Stomach (tissue), 9 donors: Measurements from ENCODE around the gene PALD1. TPM values are rescaled to one million over a fixed set of nuclear protein-coding genes. Genes with fewer than 3 reads are reported as not detected.

Experiments
- DNase-seq, 2 donors: peaks; one replicate each; pipeline versions ENCODE4 v3.0.0 to v3.0.0-alpha.2; 2013 to 2019
- H3K27ac ChIP-seq, 5 donors: fragments of 200-600 bp in 4 of 5; sonication (generic) in 4 of 5; one replicate each; pipeline ENCODE4 v1.5.1; 2013 to 2019; ENCODE audit warnings: mild to moderate bottlenecking in 1 of 5, moderate library complexity in 1 of 5
- H3K27me3 ChIP-seq, 3 donors: fragments of 200-600 bp; sonication (generic); one replicate each; pipeline ENCODE4 v1.5.1; 2017 to 2019; ENCODE audit warnings: mixed run types in 1 of 3
- H3K36me3 ChIP-seq, 4 donors: fragments of 200-600 bp; sonication (generic); 1 replicate in 3 of 4; 2 replicates in 1 of 4; pipeline ENCODE4 v1.5.1; 2016 to 2019
- H3K4me1 ChIP-seq, 4 donors: fragments of 200-600 bp; sonication (generic); one replicate each; pipeline ENCODE4 v1.5.1; 2016 to 2019
- H3K4me3 ChIP-seq, 4 donors: fragments of 200-600 bp; sonication (generic) in 3 of 4; one replicate each; pipeline ENCODE4 v1.5.1; 2016 to 2019; ENCODE audit warnings: mild to moderate bottlenecking in 1 of 4
- H3K9me3 ChIP-seq, 4 donors: fragments of 200-600 bp; sonication (generic); one replicate each; pipeline ENCODE4 v1.5.1; 2016 to 2019
- EP300 ChIP-seq: sonication (generic); formaldehyde crosslinking; IDR thresholded peaks from one replicate; pipeline ENCODE4 v1.6.1; 2017; ENCODE audit warnings: antibody characterized with exemption
- POLR2A ChIP-seq, 4 donors: fragments of 450-650 bp; IDR thresholded peaks; one replicate each; pipeline ENCODE4 v1.6.1; 2016; ENCODE audit warnings: antibody characterized with exemption in 4 of 4, control low read depth in 2 of 4, mild to moderate bottlenecking in 1 of 4, moderate library complexity in 1 of 4
- POLR2AphosphoS5 ChIP-seq, 3 donors: sonication (generic); formaldehyde crosslinking; IDR thresholded peaks; one replicate each; pipeline ENCODE4 v1.6.1; 2016; ENCODE audit warnings: antibody characterized with exemption in 3 of 3
- WGBS, 5 donors: extraction: QIAGEN DNeasy Blood & Tissue Kit in 3 of 5; methylation state at CpG; one replicate each; pipeline versions ENCODE4 v1.1.5 to v1.1.7; 2013 to 2018; 5-methylcytosine and 5-hydroxymethylcytosine counted together
- intact Hi-C: fragments of 100-400 bp; cut with DNase I; formaldehyde crosslinking; loops from one replicate; pipeline ENCODE4 v1.15.1; 2023; ENCODE audit warnings: low total_unique reads
- polyA plus RNA-seq, 3 donors: library from polyadenylated mRNA; stranded (reverse); fragments of 200-250 nt; gene quantifications; one replicate each; pipeline ENCODE4 v1.2.3, GENCODE V29; 2013
- total RNA-seq, 5 donors: library from RNA; depleted of rRNA; stranded (reverse); fragments of >200 nt; gene quantifications; one replicate each; pipeline versions ENCODE4 v1.1.0 to v1.2.3, GENCODE V29; 2014 to 2016
- TF ChIP-seq, protein P1 (sequence below), 7 experiments: fragments of 450-650 bp in 4 of 7; fragments of 200-600 bp in 3 of 7; sonication (generic) in 3 of 7; IDR thresholded peaks; one replicate each; pipeline ENCODE4 v1.5.1; 2016 to 2019; ENCODE audit warnings: antibody characterized with exemption in 7 of 7, control low read depth in 2 of 7, mild to moderate bottlenecking in 1 of 7
- donor health status: healthy with polysubstance abuse.
- donor health status: Bipolar disorder and iron deficiency.
- donor health status: healthy.

The PALD1 gene
- total and polyA plus RNA-seq, 8 donors = 2.4 to 25.1 (median 4.0) TPM

- peak overlapping the region; percentile 31 to 45 (median 32) for H3K4me3 ChIP-seq
- peak in 1 of 2 donors; percentile 44 for DNase-seq
- intact Hi-C loops = no loop called here
- peaks cover 14 to 22% (median 17%) of the 10 kb centered on the region in 4 donors for H3K4me1 ChIP-seq
- WGBS, 5 donors = 4 to 13% (median 6%) methylated on average over 38 to 69 of the region's 69 CpGs
- H3K9me3 ChIP-seq = no peaks in the 10 kb centered on the region
- peaks cover 0 to 54% (median 37%) of the 10 kb centered on the region in 3 donors for H3K27me3 ChIP-seq
- no peaks in the 10 kb centered on the region for H3K36me3 ChIP-seq
- H3K27ac ChIP-seq = no peak overlapping the region
- TF ChIP-seq EP300 (no peak), POLR2AphosphoS5 (IDR thresholded peaks at IDR 0.05) (no peak), POLR2A (IDR thresholded peaks at IDR 0.05) (no peak)
- TF ChIP-seq, protein P1, sequence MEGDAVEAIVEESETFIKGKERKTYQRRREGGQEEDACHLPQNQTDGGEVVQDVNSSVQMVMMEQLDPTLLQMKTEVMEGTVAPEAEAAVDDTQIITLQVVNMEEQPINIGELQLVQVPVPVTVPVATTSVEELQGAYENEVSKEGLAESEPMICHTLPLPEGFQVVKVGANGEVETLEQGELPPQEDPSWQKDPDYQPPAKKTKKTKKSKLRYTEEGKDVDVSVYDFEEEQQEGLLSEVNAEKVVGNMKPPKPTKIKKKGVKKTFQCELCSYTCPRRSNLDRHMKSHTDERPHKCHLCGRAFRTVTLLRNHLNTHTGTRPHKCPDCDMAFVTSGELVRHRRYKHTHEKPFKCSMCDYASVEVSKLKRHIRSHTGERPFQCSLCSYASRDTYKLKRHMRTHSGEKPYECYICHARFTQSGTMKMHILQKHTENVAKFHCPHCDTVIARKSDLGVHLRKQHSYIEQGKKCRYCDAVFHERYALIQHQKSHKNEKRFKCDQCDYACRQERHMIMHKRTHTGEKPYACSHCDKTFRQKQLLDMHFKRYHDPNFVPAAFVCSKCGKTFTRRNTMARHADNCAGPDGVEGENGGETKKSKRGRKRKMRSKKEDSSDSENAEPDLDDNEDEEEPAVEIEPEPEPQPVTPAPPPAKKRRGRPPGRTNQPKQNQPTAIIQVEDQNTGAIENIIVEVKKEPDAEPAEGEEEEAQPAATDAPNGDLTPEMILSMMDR (IDR thresholded peaks at IDR 0.05) = no peak
These were observed 38.0 kb upstream of the PALD1 start for GRCh38 chr10:70440296-70441160.

GRCh38 chr10:70441161-70441894 lies 37.2 kb upstream of the PALD1 start, which contains the start of gene NODAL:
Gene NODAL, minus strand, starts transcription at chr10:70441681. Its CDS starts 14 bp downstream, at chr10:70441667.
- Histone ChIP-seq H3K4me3 (peak within 1 kb of the TSS; percentile 31 to 45 (median 32)), H3K36me3 (no peaks in the 10 kb centered on the region), H3K9me3 (no peaks in the 10 kb centered on the region), H3K4me1 (peaks cover 14 to 30% (median 21%) of the 10 kb centered on the region in 4 donors), H3K27ac (no peak within 1 kb of the TSS), H3K27me3 (peaks cover 0 to 60% (median 37%) of the 10 kb centered on the region in 3 donors)
- peak in 1 of 2 donors; percentile 39 for DNase-seq
- intact Hi-C loops = no loop called here
- TF ChIP-seq EP300 (no peak), POLR2AphosphoS5 (IDR thresholded peaks at IDR 0.05) (no peak), POLR2A (IDR thresholded peaks at IDR 0.05) (no peak)
- TF ChIP-seq, protein P1 (IDR thresholded peaks at IDR 0.05) = no peak
- 10 to 32% (median 13%) methylated on average over 32 to 60 of the region's 60 CpGs for WGBS, 5 donors

- Histone ChIP-seq H3K36me3 (no peaks in the 10 kb centered on the region), H3K27ac (no peak overlapping the region), H3K4me3 (no peak overlapping the region), H3K9me3 (no peaks in the 10 kb centered on the region), H3K27me3 (peaks cover 0 to 60% (median 37%) of the 10 kb centered on the region in 3 donors), H3K4me1 (peaks cover 14 to 34% (median 23%) of the 10 kb centered on the region in 4 donors)
- no peak for DNase-seq
- TF ChIP-seq POLR2AphosphoS5 (IDR thresholded peaks at IDR 0.05) = no peak
- TF ChIP-seq EP300 = no peak
- no peak for TF ChIP-seq POLR2A (IDR thresholded peaks at IDR 0.05)
- TF ChIP-seq, protein P1 (IDR thresholded peaks at IDR 0.05) = no peak
- 21 to 45% (median 27%) methylated on average over 10 to 12 of the region's 12 CpGs for WGBS, 5 donors
- intact Hi-C loops = no loop called here
These were observed 36.7 kb upstream of the PALD1 start for GRCh38 chr10:70441895-70442309.

- peaks cover 0 to 60% (median 37%) of the 10 kb centered on the region in 3 donors for H3K27me3 ChIP-seq
- WGBS, 5 donors = 47 to 72% (median 56%) methylated on average over 6 of the region's 6 CpGs
- no peak for DNase-seq
- H3K4me1 ChIP-seq = peaks cover 14 to 34% (median 23%) of the 10 kb centered on the region in 4 donors
- no peaks in the 10 kb centered on the region for H3K9me3 ChIP-seq
- no peak overlapping the region for H3K4me3 ChIP-seq
- TF ChIP-seq EP300 (no peak), POLR2AphosphoS5 (IDR thresholded peaks at IDR 0.05) (no peak), POLR2A (IDR thresholded peaks at IDR 0.05) (no peak)
- TF ChIP-seq, protein P1 (IDR thresholded peaks at IDR 0.05) = no peak
- intact Hi-C loops = no loop called here
- no peaks in the 10 kb centered on the region for H3K36me3 ChIP-seq
- H3K27ac ChIP-seq = no peak overlapping the region
These were observed 36.1 kb upstream of the PALD1 start for GRCh38 chr10:70442332-70442988.
